OCI-LY1 (cell line): ENCODE results near the gene UCN3.

ENCODE experiments used
- H2AFZ ChIP-seq: fragments of 200-600 bp; sonication (generic), shearing (Covaris generic); 2 replicates; pipeline ENCODE4 v1.6.0; 2014; ENCODE audit warnings: antibody characterized with exemption, mild to moderate bottlenecking, low read length
- H3F3A ChIP-seq: fragments of 200-600 bp; sonication (generic), shearing (Covaris generic); 2 replicates; pipeline ENCODE4 v1.6.0; 2014; ENCODE audit warnings: mild to moderate bottlenecking, antibody characterized with exemption, low read length, moderate library complexity; ENCODE audit not compliant: insufficient read depth
- H3K27ac ChIP-seq: fragments of 200-600 bp; sonication (generic); 2 replicates; pipeline ENCODE4 v1.5.1; 2014; ENCODE audit warnings: low read length, mixed run types, mild to moderate bottlenecking, low read depth; ENCODE audit not compliant: poor library complexity, severe bottlenecking
- H3K27me3 ChIP-seq: fragments of 200-600 bp; sonication (generic); 2 replicates; pipeline ENCODE4 v1.6.0; 2014; ENCODE audit warnings: antibody characterized with exemption, mild to moderate bottlenecking, low read length, moderate library complexity; ENCODE audit not compliant: insufficient read depth
- H3K36me3 ChIP-seq: fragments of 200-600 bp; sonication (generic); 2 replicates; pipeline ENCODE4 v1.6.1; 2014; ENCODE audit warnings: mild to moderate bottlenecking, antibody characterized with exemption, low read length, moderate library complexity, mixed read lengths; ENCODE audit not compliant: insufficient read depth
- H3K4me1 ChIP-seq: fragments of 200-600 bp; sonication (generic); 2 replicates; pipeline ENCODE4 v1.5.1; 2014; ENCODE audit warnings: mild to moderate bottlenecking, low read length, moderate library complexity; ENCODE audit not compliant: insufficient read depth, severe bottlenecking
- H3K4me2 ChIP-seq: fragments of 200-600 bp; sonication (generic), shearing (Covaris generic); 2 replicates; pipeline ENCODE4 v1.6.1; 2014; ENCODE audit warnings: low read length
- H3K4me3 ChIP-seq: fragments of 200-600 bp; sonication (generic); 2 replicates; pipeline ENCODE4 v1.5.1; 2014; ENCODE audit warnings: low read length, low read depth, mild to moderate bottlenecking, mixed read lengths; ENCODE audit not compliant: poor library complexity, severe bottlenecking
- H3K79me2 ChIP-seq: fragments of 200-600 bp; shearing (Covaris generic); 2 replicates; pipeline ENCODE4 v1.6.1; 2016; ENCODE audit warnings: mixed run types, low read length, mixed read lengths; ENCODE audit not compliant: insufficient read depth
- H3K9ac ChIP-seq: fragments of 200-600 bp; sonication (generic), shearing (Covaris generic); 2 replicates; pipeline ENCODE4 v1.6.1; 2014; ENCODE audit warnings: mild to moderate bottlenecking, low read length, mixed read lengths
- H3K9me2 ChIP-seq: fragments of 200-600 bp; sonication (generic), shearing (Covaris generic); 2 replicates; pipeline ENCODE4 v1.6.1; 2014; ENCODE audit warnings: low read depth, mild to moderate bottlenecking, low read length, mixed read lengths
- H3K9me3 ChIP-seq: fragments of 200-600 bp; shearing (Covaris generic); 2 replicates; pipeline ENCODE4 v1.6.1; 2014; ENCODE audit warnings: low read length, mixed read lengths
- H4K20me1 ChIP-seq: fragments of 200-600 bp; sonication (generic), shearing (Covaris generic); 2 replicates; pipeline ENCODE4 v1.6.0; 2016; ENCODE audit warnings: mild to moderate bottlenecking, low read length; ENCODE audit not compliant: insufficient read depth
- CTCF ChIP-seq: fragments of 200-600 bp; sonication (generic), shearing (Covaris generic); IDR thresholded peaks from 2 replicates; pipeline ENCODE4 v1.5.1; 2017; ENCODE audit warnings: mild to moderate bottlenecking, antibody characterized with exemption, low read length, moderate library complexity, mixed read lengths
- EZH2 ChIP-seq: fragments of 200-600 bp; sonication (generic), shearing (Covaris generic); IDR thresholded peaks from 2 replicates; pipeline ENCODE4 v1.8.0; 2017; ENCODE audit warnings: borderline replicate concordance, mixed run types, mild to moderate bottlenecking, antibody characterized with exemption, low read length, moderate library complexity, mixed read lengths

The UCN3 gene

GRCh38 chr10:5411941-5412276 lies 47.1 kb downstream of the UCN3 start:
- Histone ChIP-seq H4K20me1 (no peaks in the 10 kb centered on the region), H3K9me3 (0 out of 2 replicates have a peak, but pooled peaks cover 6% of the 10 kb centered on the region), H3K4me1 (peaks cover 20% of the 10 kb centered on the region), H2AFZ (peak overlapping the region; percentile 97), H3K36me3 (peaks cover 9% of the 10 kb centered on the region), H3K79me2 (peaks cover 30% of the 10 kb centered on the region), H3K4me2 (peak overlapping the region; percentile 93), H3K27me3 (no peaks in the 10 kb centered on the region), H3K9ac (peak overlapping the region; percentile 80), H3K4me3 (peak overlapping the region; percentile 84), H3F3A (no peaks in the 10 kb centered on the region), H3K27ac (no peak overlapping the region), H3K9me2 (no peaks in the 10 kb centered on the region)
- TF ChIP-seq CTCF, result no peak

- H3K27ac ChIP-seq, result no peak within 1 kb of the TSS
- H3K9me3 ChIP-seq, result 0 out of 2 replicates have a peak, but pooled peaks cover 6% of the 10 kb centered on the region
- H4K20me1 ChIP-seq, result no peaks in the 10 kb centered on the region
- H3K9me2 ChIP-seq, result no peaks in the 10 kb centered on the region
- H3K9ac ChIP-seq, result peak within 1 kb of the TSS; percentile 80
- peaks cover 14% of the 10 kb centered on the region for H3K36me3 ChIP-seq
- no peak for TF ChIP-seq EZH2
- TF ChIP-seq CTCF, result no peak
- peaks cover 35% of the 10 kb centered on the region for H3K79me2 ChIP-seq
- no peaks in the 10 kb centered on the region for H3F3A ChIP-seq
- H3K4me1 ChIP-seq, result peaks cover 20% of the 10 kb centered on the region
- no peaks in the 10 kb centered on the region for H3K27me3 ChIP-seq
- H3K4me3 ChIP-seq, result peak within 1 kb of the TSS; percentile 84
- H2AFZ ChIP-seq, result peak within 1 kb of the TSS; percentile 97
- peak within 1 kb of the TSS; percentile 100 for H3K4me2 ChIP-seq
Observed at GRCh38 chr10:5412277-5412941, 47.6 kb downstream of the UCN3 start, which contains the start of gene NET1. Gene NET1, plus strand, starts transcription at chr10:5412557. Its CDS starts 136 bp downstream, at chr10:5412693.

GRCh38 chr10:5413012-5413938 lies 48.5 kb downstream of the UCN3 start:
- Histone ChIP-seq H3F3A (no peaks in the 10 kb centered on the region), H3K9me3 (peaks cover 8% of the 10 kb centered on the region), H3K4me1 (peaks cover 20% of the 10 kb centered on the region), H3K9me2 (no peaks in the 10 kb centered on the region), H3K27me3 (no peaks in the 10 kb centered on the region), H3K36me3 (peaks cover 16% of the 10 kb centered on the region), H3K4me2 (peak overlapping the region; percentile 100), H3K4me3 (peak overlapping the region; percentile 84), H4K20me1 (no peaks in the 10 kb centered on the region), H3K27ac (no peak overlapping the region), H3K9ac (peak overlapping the region; percentile 78), H2AFZ (no peak overlapping the region), H3K79me2 (peaks cover 44% of the 10 kb centered on the region)
- TF ChIP-seq CTCF, result no peak
- TF ChIP-seq EZH2, result no peak
